SK-N-MC (cell line): ENCODE results near the gene CIAO3.

Source experiments
- EZH2 ChIP-seq: fragments of 200-600 bp; sonication (generic); IDR thresholded peaks from one replicate; pipeline ENCODE4 v1.6.1; 2017; ENCODE audit warnings: antibody characterized with exemption
- POLR2AphosphoS5 ChIP-seq: IDR thresholded peaks from 2 replicates; pipeline ENCODE4 v1.6.1; 2012; ENCODE audit warnings: mild to moderate bottlenecking, low read depth, low read length, borderline replicate concordance

GRCh38 chr16:740459-740763 lies 386 bp downstream of the CIAO3 start:
- TF ChIP-seq POLR2AphosphoS5 (no peak), EZH2 (no peak)
